ENCODE measurements around the gene CTTNBP2. TPM values are rescaled to one million over a fixed set of nuclear protein-coding genes. Genes with fewer than 3 reads are reported as not detected.
A peak's percentile ranks its signal among the peaks of the same experiment; 100 is the strongest.

Gene CTTNBP2
- under 0.01 and 0.63 TPM in 2 replicates for total RNA-seq

- peak in 1 of 2 donors; percentile 58 for DNase-seq (ENCODE audit: low read depth in 2 of 2)
These were observed at the start of gene CTTNBP2 for GRCh38 chr7:117873310-117874190. Gene CTTNBP2 (minus strand): TSS chr7:117873441. CDS start chr7:117873415, 26 bp downstream.

- no peak for DNase-seq (ENCODE audit: low read depth in 2 of 2)
These were observed 43.1 kb upstream of the CTTNBP2 start for GRCh38 chr7:117916309-117916708.

GRCh38 chr7:117912421-117912820 is 39.2 kb upstream of the CTTNBP2 start:
- DNase-seq (ENCODE audit: low read depth in 2 of 2): no peak

GRCh38 chr7:117908031-117908795 is 35.0 kb upstream of the CTTNBP2 start:
- DNase-seq (ENCODE audit: low read depth in 2 of 2): no peak

GRCh38 chr7:117907049-117907640 is 33.9 kb upstream of the CTTNBP2 start:
- DNase-seq (ENCODE audit: low read depth in 2 of 2): no peak

- DNase-seq (ENCODE audit: low read depth in 2 of 2): no peak
These were observed 29.2 kb upstream of the CTTNBP2 start for GRCh38 chr7:117902314-117902889.

GRCh38 chr7:117901089-117901797 is 28.0 kb upstream of the CTTNBP2 start:
- DNase-seq (ENCODE audit: low read depth in 2 of 2): no peak

GRCh38 chr7:117896339-117896738 is 23.1 kb upstream of the CTTNBP2 start:
- no peak for DNase-seq (ENCODE audit: low read depth in 2 of 2)

- DNase-seq (ENCODE audit: low read depth in 2 of 2): no peak
These were observed 22.0 kb upstream of the CTTNBP2 start for GRCh38 chr7:117895276-117895675.

- no peak for DNase-seq (ENCODE audit: low read depth in 2 of 2)
These were observed 20.8 kb upstream of the CTTNBP2 start for GRCh38 chr7:117894037-117894436.

GRCh38 chr7:117892821-117893220 is 19.6 kb upstream of the CTTNBP2 start:
- no peak for DNase-seq (ENCODE audit: low read depth in 2 of 2)

GRCh38 chr7:117889611-117890010 is 16.4 kb upstream of the CTTNBP2 start:
- DNase-seq (ENCODE audit: low read depth in 2 of 2): no peak

GRCh38 chr7:117888627-117889026 is 15.4 kb upstream of the CTTNBP2 start:
- DNase-seq (ENCODE audit: low read depth in 2 of 2): no peak

GRCh38 chr7:117882594-117882993 is 9.4 kb upstream of the CTTNBP2 start:
- DNase-seq (ENCODE audit: low read depth in 2 of 2): no peak

GRCh38 chr7:117876761-117877160 is 3.5 kb upstream of the CTTNBP2 start:
- no peak for DNase-seq (ENCODE audit: low read depth in 2 of 2)

- DNase-seq (ENCODE audit: low read depth in 2 of 2): no peak
These were observed 2.3 kb upstream of the CTTNBP2 start for GRCh38 chr7:117875566-117875965.

GRCh38 chr7:117874191-117874700 is 1.0 kb upstream of the CTTNBP2 start:
- no peak for DNase-seq (ENCODE audit: low read depth in 2 of 2)

GRCh38 chr7:117872561-117873309 is 506 bp downstream of the CTTNBP2 start:
- no peak for DNase-seq (ENCODE audit: low read depth in 2 of 2)

GRCh38 chr7:117871778-117872538 is 1.3 kb downstream of the CTTNBP2 start:
- DNase-seq (ENCODE audit: low read depth in 2 of 2): no peak
